GM06990 (cell line): ENCODE results near the gene PODN.

Experiments used
- DNase-seq: peaks from one replicate; pipeline ENCODE4 v3.0.0-alpha.2; 2011; ENCODE audit not compliant: insufficient read length; ENCODE audit errors: extremely low read depth
- H3K27me3 ChIP-seq: replicated peaks from 2 replicates; pipeline ENCODE4 v1.6.0; 2011; ENCODE audit warnings: low read length; ENCODE audit not compliant: control insufficient read depth, insufficient read depth
- H3K36me3 ChIP-seq: 2 replicates; pipeline ENCODE4 v1.5.1; 2011; ENCODE audit warnings: low read length; ENCODE audit not compliant: control insufficient read depth, insufficient read depth
- H3K4me3 ChIP-seq: replicated peaks from 2 replicates; pipeline ENCODE4 v1.5.1; 2011; ENCODE audit warnings: low read depth, mild to moderate bottlenecking, control low read depth, low read length
- TF ChIP-seq, protein P1 (sequence below): IDR thresholded peaks from 2 replicates; pipeline ENCODE4 v1.5.1; 2011; ENCODE audit warnings: low read length, control low read depth, mild to moderate bottlenecking, inconsistent platforms; ENCODE audit not compliant: insufficient read depth, poor library complexity, severe bottlenecking

The PODN gene

DNA sequence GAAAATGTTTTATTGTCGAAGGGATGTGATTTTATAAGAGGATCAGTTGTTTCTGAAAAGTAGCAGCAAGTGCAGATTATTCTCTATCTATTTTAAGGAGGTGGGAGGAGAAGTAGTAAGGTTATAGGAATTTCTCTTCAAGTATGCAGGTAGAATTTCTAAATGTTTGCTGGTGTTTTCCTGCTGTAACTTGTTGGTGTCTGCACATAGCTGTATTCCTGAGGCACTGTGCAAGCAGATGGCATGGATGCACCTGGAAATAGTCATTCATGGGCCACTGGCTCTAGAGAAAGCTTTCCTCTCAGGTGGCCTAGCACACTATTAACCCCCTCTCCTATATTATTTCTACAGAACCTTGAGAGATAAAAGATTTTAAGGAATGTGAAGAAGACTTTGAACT lies 30.3 kb upstream of the PODN start:
- no peak for DNase-seq
- TF ChIP-seq, protein P1, sequence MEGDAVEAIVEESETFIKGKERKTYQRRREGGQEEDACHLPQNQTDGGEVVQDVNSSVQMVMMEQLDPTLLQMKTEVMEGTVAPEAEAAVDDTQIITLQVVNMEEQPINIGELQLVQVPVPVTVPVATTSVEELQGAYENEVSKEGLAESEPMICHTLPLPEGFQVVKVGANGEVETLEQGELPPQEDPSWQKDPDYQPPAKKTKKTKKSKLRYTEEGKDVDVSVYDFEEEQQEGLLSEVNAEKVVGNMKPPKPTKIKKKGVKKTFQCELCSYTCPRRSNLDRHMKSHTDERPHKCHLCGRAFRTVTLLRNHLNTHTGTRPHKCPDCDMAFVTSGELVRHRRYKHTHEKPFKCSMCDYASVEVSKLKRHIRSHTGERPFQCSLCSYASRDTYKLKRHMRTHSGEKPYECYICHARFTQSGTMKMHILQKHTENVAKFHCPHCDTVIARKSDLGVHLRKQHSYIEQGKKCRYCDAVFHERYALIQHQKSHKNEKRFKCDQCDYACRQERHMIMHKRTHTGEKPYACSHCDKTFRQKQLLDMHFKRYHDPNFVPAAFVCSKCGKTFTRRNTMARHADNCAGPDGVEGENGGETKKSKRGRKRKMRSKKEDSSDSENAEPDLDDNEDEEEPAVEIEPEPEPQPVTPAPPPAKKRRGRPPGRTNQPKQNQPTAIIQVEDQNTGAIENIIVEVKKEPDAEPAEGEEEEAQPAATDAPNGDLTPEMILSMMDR, result no peak
- no peak overlapping the region for H3K4me3 ChIP-seq
- H3K36me3 ChIP-seq, result 0 out of 2 replicates have a peak, but pooled peaks cover 2% of the 10 kb centered on the region
- no peaks in the 10 kb centered on the region for H3K27me3 ChIP-seq

DNA sequence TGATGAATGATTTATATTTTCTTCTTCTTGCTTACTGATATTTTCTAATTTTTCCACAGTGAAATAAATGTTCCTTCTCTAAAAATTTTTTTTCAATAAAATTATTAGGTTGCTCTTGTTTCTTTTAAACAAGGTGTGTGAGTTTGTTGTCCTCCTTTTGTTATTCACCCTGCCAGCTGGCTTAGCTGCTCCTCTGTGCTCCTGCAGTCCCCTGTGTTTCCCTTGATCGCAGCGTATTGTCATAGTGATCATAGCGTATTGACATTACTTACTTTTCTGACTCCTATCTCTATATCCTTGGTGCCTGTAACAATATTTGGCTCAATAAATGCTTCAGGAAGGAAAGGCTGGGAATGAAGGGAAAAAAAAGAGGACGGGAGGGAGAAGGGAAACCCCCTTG lies 24.9 kb upstream of the PODN start:
- H3K4me3 ChIP-seq, result no peak overlapping the region
- DNase-seq, result no peak
- TF ChIP-seq, protein P1, result no peak
- no peaks in the 10 kb centered on the region for H3K27me3 ChIP-seq
- H3K36me3 ChIP-seq, result peaks cover 10% of the 10 kb centered on the region

DNA sequence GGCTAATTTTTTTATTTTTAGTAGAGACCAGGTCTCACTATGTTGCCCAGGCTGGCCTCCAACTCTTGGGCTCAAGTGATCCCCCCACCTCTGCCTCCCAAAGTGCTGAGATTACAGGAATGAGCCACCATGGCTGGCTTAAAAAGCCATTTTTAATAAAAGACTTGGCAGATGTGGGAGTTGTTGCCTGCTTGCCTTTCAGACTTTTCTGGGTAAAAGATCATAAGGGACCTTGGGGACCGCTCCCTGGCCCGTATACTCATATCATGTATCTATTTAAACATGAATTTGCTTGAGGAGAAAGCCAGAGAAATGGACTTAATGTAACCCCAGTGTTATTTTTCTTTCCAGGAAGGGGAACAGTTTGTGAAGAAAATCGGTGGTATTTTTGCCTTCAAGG lies 23.4 kb upstream of the PODN start:
- DNase-seq, result no peak
- Histone ChIP-seq H3K27me3 (no peaks in the 10 kb centered on the region), H3K36me3 (peaks cover 8% of the 10 kb centered on the region), H3K4me3 (no peak overlapping the region)
- TF ChIP-seq, protein P1, result no peak

DNA sequence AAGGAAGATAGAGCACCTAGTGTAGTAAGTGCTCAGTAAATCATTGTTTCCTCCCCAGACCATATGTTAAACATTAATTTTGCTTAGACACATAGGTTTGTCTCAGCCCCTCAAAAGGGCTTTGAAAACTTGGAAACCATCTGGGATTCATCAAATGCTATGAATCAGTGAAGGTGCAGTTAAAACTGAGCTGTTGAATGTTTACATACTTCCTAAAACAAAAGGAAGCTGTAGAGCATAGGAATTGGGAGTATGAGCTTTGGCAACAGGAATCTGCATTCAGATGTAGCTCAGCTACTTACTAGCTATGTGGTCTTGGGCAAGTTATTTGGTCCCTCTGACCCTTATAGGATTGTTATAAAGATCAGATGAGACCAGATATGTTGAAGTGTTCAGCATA lies 18.7 kb upstream of the PODN start:
- Histone ChIP-seq H3K27me3 (no peaks in the 10 kb centered on the region), H3K36me3 (peaks cover 12% of the 10 kb centered on the region), H3K4me3 (no peak overlapping the region)
- TF ChIP-seq, protein P1, result no peak
- no peak for DNase-seq

DNA sequence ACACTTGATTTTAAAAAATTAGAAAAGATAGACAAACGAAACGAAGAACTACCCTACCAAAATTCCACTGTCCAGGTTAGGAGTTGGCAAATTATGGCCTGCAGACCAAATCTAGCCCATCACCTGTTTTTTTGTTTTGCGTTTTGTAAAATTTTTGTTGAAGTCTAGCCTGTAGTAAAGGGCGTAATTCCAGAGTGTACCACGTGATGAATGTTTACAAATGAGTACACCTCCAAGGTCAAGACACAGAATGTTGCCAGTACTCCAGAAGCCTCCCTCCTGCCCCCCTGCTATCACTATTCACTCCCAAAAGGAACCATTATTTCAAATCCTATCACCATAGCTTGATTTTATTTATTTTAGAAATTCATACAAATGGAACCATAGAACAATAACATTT lies 17.1 kb upstream of the PODN start:
- TF ChIP-seq, protein P1, result no peak
- Histone ChIP-seq H3K36me3 (peaks cover 7% of the 10 kb centered on the region), H3K4me3 (no peak overlapping the region), H3K27me3 (no peaks in the 10 kb centered on the region)
- no peak for DNase-seq

DNA sequence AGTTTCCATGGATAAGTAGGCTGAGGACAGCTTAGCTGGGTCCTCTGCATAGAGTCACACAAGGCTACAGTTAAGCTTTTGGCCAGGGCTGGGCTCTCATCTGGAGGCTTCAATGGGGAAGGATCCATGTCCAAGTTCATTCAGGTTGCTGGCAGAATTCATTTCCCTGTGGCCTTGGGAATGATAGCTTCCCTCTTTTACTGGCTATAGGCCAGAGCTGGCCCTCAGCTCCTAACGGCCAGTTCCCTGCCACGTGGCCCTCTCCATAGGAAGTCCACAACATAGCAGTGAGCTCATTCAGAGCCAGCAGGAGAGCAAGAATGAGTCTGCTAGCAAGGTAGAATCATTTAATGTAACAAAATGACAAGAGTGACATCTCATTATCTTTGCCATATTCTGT lies 15.1 kb upstream of the PODN start:
- Histone ChIP-seq H3K4me3 (no peak overlapping the region), H3K27me3 (no peaks in the 10 kb centered on the region), H3K36me3 (peaks cover 7% of the 10 kb centered on the region)
- TF ChIP-seq, protein P1, result no peak
- DNase-seq, result no peak
